GM19043 (cell line): ENCODE measurements around the gene CCDC34.

Source experiments
- ATAC-seq: cut with Tn5 transposase; IDR thresholded peaks from one replicate; pipeline ENCODE4 v1.9.1; 2021; ENCODE audit warnings: low read depth; ENCODE audit not compliant: unreplicated experiment

CCDC34 gene

DNA sequence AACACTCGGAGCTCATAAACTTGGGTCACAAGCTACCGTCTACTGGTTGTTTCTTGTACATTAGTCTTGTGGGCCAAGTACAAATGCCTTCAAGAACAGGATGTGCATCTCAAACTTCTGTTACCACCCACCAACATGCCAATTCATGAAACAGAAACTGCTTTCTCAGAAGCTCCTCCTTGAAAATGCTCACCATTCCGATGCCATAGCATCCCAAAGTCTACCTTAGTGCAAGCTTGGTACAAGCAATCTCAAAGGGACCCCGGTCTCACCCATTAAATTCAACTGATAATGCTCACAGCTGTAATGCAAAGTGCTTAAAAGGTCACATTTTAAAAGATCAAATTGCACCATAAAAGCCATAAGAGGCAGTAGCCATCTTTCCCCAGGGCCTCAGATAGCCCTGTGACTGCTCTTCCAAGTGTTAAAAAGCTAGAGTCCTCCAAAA, 31.8 kb upstream of the CCDC34 start:
- ATAC-seq = no peak

- ATAC-seq = no peak
Measured at GRCh38 chr11:27392278-27393114, 29.5 kb upstream of the CCDC34 start.

- no peak for ATAC-seq
Measured at GRCh38 chr11:27391331-27392015, 28.5 kb upstream of the CCDC34 start.

- ATAC-seq = no peak
Measured at GRCh38 chr11:27390318-27391295, 27.6 kb upstream of the CCDC34 start.

- no peak for ATAC-seq
Measured at GRCh38 chr11:27388869-27389268, 25.9 kb upstream of the CCDC34 start.

GRCh38 chr11:27388001-27388400, 25.0 kb upstream of the CCDC34 start:
- no peak for ATAC-seq

DNA sequence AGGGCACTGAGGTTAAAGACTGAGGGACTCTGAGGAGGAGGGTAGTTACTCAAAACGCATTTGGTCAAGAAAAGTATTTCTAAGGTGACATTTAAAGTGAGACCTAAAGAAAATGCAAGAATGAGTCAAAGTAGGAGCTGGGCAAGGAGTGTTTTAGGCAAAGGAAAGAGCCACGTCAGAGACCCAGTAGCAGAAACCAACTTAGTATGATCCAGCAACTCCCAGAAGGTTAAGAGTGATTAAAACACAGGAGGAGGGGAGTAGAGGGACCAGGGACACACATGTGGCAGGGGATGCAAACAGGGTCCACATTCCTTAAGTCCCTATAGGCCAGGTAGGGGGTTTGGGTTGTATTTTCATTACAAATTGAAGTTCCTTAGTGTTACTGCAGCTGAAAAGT, 24.3 kb upstream of the CCDC34 start:
- ATAC-seq = no peak

DNA sequence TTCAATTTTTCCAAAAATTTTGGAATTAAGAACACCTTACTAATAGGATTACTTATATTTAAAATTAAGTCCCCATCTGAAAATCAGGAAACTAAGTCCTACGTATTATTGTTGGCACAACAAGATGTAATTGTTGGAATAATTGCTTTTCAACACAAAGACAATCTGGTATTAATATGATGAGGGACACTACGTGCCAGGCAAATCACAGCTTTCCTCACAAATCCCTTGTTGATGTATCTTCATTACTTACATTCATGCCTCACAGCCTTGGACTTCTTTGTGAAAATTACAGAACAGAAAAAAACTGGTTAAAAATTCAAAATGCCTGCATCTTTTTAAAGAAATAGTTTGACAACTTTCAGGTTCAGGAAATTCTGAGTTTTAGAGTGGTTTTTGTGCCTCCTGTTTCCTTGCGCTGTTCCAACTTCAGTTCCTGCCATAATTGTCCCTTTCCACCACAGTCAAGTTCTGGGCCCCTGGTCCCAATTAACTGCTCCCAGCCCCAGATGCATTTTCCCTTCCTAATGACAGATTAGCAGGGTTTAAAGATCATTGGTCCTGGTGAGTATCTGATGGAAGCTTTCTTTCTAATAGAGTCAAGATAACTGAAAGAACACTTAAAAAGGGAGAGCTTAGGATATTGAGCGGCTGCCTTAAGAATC, 23.3 kb upstream of the CCDC34 start:
- ATAC-seq = no peak

DNA sequence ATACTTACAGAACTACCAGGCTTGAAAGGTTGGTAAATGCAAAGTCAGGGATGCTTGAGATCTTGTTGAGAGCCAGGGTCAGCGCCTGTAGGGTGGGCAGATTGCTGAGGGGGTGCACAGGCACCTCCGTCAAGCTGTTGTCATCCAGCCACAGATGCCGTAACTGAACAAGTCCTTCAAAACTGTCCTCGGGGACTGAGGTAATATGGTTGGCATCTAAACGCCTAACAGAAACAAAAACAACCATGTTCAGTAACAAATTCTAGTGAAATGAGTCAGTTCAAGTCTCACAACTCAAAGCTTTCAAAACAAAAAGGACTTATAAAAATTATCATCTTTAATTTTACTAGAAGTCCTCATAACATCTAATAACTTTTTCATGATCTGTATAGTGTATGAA, 22.2 kb upstream of the CCDC34 start:
- ATAC-seq = no peak

DNA sequence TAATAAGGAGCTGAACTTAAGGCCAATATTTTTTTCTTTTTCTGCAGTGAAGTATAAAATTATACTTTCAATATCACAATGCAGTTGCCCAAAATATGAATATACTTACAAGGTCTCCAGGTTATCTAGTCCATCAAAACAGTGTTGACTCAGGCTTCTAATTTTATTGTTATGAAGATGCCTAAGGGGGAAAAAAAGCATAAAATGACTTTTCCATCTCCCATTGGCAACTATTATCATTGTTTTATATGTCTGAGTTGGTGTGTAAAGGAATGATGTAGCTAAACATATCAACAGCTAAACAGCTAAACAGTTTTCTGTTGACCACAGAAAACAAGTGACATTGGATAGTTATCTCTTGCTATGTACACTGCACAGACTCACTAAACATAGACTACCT, 21.2 kb upstream of the CCDC34 start:
- no peak for ATAC-seq

DNA sequence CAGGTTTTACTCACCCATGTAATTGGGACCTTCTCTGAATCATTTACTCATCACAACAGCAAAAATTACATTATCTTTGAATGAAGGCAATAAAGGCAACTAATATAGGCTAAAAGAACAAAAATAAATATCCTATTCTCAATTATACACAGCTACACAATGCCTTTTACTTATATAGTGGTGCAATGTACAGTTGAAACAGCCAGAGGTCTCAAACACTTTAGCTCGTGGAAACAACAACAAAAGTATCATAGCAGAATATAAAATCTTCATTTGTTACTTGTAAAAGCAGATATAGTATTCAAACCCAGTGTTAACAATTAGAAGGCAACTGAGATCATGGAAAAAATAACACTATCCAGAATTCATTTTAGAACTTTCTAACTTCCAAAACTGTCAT, 20.6 kb upstream of the CCDC34 start:
- no peak for ATAC-seq

DNA sequence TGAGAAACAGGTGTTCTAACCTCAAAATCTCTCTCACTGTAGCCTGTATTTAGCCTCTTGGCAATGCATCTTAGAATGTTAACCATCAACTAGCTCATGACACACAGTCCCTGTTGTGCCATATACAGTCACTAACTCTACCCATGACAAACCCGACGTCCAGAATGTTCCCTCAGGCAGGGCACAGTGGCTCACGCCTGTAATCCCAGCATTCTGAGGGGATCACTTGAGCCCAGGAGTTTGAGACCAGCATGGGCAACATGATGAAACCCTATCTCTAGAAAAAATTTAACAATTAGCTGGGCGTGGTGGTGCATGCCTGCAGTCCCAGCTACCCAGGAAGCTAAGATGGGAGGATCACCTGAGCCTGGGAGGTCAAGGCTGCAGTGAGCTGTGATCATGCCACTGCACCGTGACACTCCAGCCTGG, 18.2 kb upstream of the CCDC34 start:
- ATAC-seq = peak; percentile 59

GRCh38 chr11:27380771-27381170, 17.8 kb upstream of the CCDC34 start:
- ATAC-seq = no peak

DNA sequence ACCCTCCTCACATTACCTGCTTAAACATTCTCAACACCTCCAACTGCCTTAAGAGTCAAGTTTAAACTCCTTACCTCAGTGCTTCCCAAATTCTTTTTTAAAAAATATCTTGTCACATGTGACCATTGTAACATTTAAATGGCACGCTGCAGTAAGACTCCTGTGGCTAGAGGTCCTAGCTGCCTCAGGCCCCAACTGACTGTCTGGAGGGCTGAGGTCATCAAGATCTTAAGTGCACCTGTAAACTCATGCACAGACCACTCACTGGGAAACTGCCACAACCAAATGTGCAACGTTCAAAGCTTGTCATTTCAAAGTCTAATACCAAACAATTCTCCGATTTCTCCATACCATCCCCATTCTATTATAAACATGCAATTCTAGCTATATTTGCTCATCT, 16.4 kb upstream of the CCDC34 start:
- no peak for ATAC-seq

DNA sequence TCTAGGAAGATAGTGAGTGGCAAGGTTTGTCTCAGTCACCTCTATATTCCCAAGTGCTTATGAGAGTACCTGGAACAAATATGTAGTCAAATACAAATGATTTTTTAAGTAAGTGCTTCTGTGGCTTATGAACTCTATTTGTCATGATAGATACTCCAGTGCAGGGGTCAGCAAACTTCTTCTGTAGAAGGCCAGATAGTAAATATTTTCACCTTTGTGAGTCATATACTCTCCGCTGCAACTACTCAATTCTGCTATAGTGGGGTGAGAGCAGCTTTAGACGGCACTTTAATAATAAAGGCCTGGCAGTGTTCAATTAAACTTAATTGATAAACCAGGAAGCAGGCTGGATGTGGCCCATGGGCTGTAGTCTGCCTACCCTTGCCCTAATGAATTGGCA, 12.4 kb upstream of the CCDC34 start:
- no peak for ATAC-seq

- ATAC-seq = no peak
Measured at GRCh38 chr11:27373856-27374602, 11.0 kb upstream of the CCDC34 start.

DNA sequence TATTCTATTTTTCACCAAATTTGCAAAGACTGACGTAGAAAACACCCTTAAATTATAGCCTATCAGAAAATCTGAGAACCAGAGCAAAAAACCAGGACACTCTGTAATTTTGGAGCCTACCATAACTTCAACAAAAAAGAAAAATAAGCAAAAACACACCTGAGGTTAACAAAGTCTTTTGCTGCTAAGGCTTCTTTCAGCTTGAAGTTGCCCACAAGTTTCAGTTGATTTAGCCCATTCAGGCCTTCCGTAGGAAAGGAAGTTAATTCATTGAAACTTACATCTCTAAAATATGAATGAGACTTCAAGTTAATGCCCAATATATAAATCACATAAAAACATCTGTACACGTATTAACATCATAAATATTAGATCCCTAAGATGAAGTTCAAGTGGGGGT, 10.4 kb upstream of the CCDC34 start:
- no peak for ATAC-seq

DNA sequence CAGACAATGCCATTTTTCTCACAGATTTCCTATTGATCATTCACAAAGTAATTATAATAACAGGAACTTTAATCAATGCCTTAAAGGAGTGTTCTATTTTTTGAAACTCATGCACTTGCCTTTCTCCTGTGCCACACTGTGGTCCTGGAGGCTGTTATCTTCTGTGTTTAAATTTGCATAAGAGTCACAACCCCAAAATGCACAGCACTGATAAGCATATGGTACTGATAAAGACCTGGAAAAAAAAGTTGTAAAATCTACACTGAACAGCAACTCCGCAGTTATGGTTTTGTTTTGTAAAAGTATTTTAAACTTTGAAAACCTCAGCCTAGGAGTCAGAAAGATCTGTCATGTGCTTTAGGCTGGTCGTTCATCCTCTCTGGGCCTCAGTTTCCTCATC, 9.1 kb upstream of the CCDC34 start:
- ATAC-seq = no peak

DNA sequence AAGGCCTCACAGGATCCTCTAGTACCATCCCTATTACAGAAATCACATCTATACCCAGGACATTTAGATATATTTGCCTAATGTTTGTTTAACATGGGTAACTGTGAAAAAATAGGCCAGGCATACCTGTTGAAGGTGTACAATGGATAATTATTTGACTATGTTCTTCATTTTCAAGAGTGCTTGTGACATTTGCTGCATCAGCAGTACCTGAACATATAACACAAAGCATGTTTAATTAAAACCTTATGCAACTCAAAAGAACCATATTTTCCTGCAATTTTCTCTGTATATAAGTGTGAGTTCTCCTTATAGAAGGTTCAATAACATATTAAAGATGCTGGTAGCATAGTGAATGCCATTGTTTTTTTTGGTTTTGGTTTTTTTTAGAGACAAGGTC, 8.5 kb upstream of the CCDC34 start:
- ATAC-seq = no peak

- no peak for ATAC-seq
Measured at GRCh38 chr11:27370374-27370773, 7.4 kb upstream of the CCDC34 start.
